Kasumi-1 (cell line): ENCODE measurements around the gene SHISAL1.

Experiments
- DNase-seq, 2 experiments: peaks; one replicate each; lab custom pipeline; 2025; lab: John Stamatoyannopoulos, UW

SHISAL1 gene

GRCh38 chr22:44209343-44209742, 103.4 kb downstream of the SHISAL1 start:
- no peak for DNase-seq

- no peak for DNase-seq
Measured at GRCh38 chr22:44207981-44208317, 104.8 kb downstream of the SHISAL1 start.

GRCh38 chr22:44207173-44207980, 105.4 kb downstream of the SHISAL1 start:
- no peak for DNase-seq

GRCh38 chr22:44206696-44207095, 106.1 kb downstream of the SHISAL1 start:
- no peak for DNase-seq

GRCh38 chr22:44206330-44206645, 106.5 kb downstream of the SHISAL1 start:
- DNase-seq, result no peak

GRCh38 chr22:44205516-44206329, 107.0 kb downstream of the SHISAL1 start:
- no peak for DNase-seq

- DNase-seq, result no peak
Measured at GRCh38 chr22:44204739-44205515, 107.8 kb downstream of the SHISAL1 start.

GRCh38 chr22:44203203-44203602, 109.5 kb downstream of the SHISAL1 start:
- no peak for DNase-seq

- no peak for DNase-seq
Measured at GRCh38 chr22:44202261-44202789, 110.4 kb downstream of the SHISAL1 start.

GRCh38 chr22:44201665-44202064, 111.1 kb downstream of the SHISAL1 start:
- no peak for DNase-seq

GRCh38 chr22:44200855-44201550, 111.7 kb downstream of the SHISAL1 start:
- DNase-seq, result peak; percentile 6 to 11

- DNase-seq, result no peak
Measured at GRCh38 chr22:44200451-44200850, 112.3 kb downstream of the SHISAL1 start.

- DNase-seq, result no peak
Measured at GRCh38 chr22:44199866-44200265, 112.9 kb downstream of the SHISAL1 start.

GRCh38 chr22:44199164-44199563, 113.6 kb downstream of the SHISAL1 start:
- no peak for DNase-seq

- DNase-seq, result no peak
Measured at GRCh38 chr22:44197271-44197670, 115.5 kb downstream of the SHISAL1 start.

GRCh38 chr22:44196731-44197131, 116.0 kb downstream of the SHISAL1 start:
- no peak for DNase-seq

GRCh38 chr22:44196241-44196640, 116.5 kb downstream of the SHISAL1 start:
- DNase-seq, result no peak

- DNase-seq, result no peak
Measured at GRCh38 chr22:44195189-44195871, 117.4 kb downstream of the SHISAL1 start.

GRCh38 chr22:44194569-44194968, 118.2 kb downstream of the SHISAL1 start:
- DNase-seq, result no peak
